ENCODE data around the gene KRT79.

KRT79 gene

GRCh38 chr12:52805739-52806138, 28.4 kb downstream of the KRT79 start:
- Mint-ChIP-seq H3K36me3 (ENCODE audit: low read depth) (no peaks in the 10 kb centered on the region), H3K4me1 (peaks cover 17% of the 10 kb centered on the region), H3K9me3 (no peaks in the 10 kb centered on the region), H3K27me3 (ENCODE audit: low read depth) (peaks cover 36% of the 10 kb centered on the region), H3K4me3 (no peak overlapping the region), H3K27ac (no peak overlapping the region)
- TF ChIP-seq CTCF (IDR thresholded peaks at IDR 0.05; ENCODE audit: unreplicated experiment in 3 of 3): no peak

GRCh38 chr12:52805000-52805399, 29.1 kb downstream of the KRT79 start:
- Mint-ChIP-seq H3K36me3 (ENCODE audit: low read depth) (no peaks in the 10 kb centered on the region), H3K9me3 (no peaks in the 10 kb centered on the region), H3K4me3 (no peak overlapping the region), H3K27ac (no peak overlapping the region), H3K4me1 (peaks cover 17% of the 10 kb centered on the region), H3K27me3 (ENCODE audit: low read depth) (peaks cover 36% of the 10 kb centered on the region)
- TF ChIP-seq CTCF (IDR thresholded peaks at IDR 0.05; ENCODE audit: unreplicated experiment in 3 of 3): no peak

- Mint-ChIP-seq H3K4me3 (no peak overlapping the region), H3K4me1 (peaks cover 17% of the 10 kb centered on the region)
- no peak for TF ChIP-seq CTCF (IDR thresholded peaks at IDR 0.05; ENCODE audit: unreplicated experiment in 3 of 3)
Measured at GRCh38 chr12:52802442-52802841, 31.7 kb downstream of the KRT79 start.

GRCh38 chr12:52801773-52802172, 32.3 kb downstream of the KRT79 start:
- Mint-ChIP-seq H3K27ac (no peak overlapping the region), H3K4me1 (peaks cover 17% of the 10 kb centered on the region), H3K27me3 (ENCODE audit: low read depth) (peaks cover 24% of the 10 kb centered on the region), H3K36me3 (ENCODE audit: low read depth) (no peaks in the 10 kb centered on the region), H3K4me3 (no peak overlapping the region), H3K9me3 (no peaks in the 10 kb centered on the region)
- TF ChIP-seq CTCF (IDR thresholded peaks at IDR 0.05; ENCODE audit: unreplicated experiment in 3 of 3): no peak

More at GRCh38 chr12:52802442-52802841, 31.7 kb downstream of the KRT79 start:
- H3K36me3 Mint-ChIP-seq (ENCODE audit: low read depth): no peaks in the 10 kb centered on the region
- no peak overlapping the region for H3K27ac Mint-ChIP-seq
- H3K27me3 Mint-ChIP-seq (ENCODE audit: low read depth): peaks cover 24% of the 10 kb centered on the region
- no peaks in the 10 kb centered on the region for H3K9me3 Mint-ChIP-seq

GRCh38 chr12:52800259-52800917, 33.7 kb downstream of the KRT79 start:
- H3K9me3 Mint-ChIP-seq: no peaks in the 10 kb centered on the region
- H3K4me3 Mint-ChIP-seq: no peak overlapping the region
- H3K27ac Mint-ChIP-seq: no peak overlapping the region
- no peaks in the 10 kb centered on the region for H3K36me3 Mint-ChIP-seq (ENCODE audit: low read depth)
- H3K4me1 Mint-ChIP-seq: peaks cover 13% of the 10 kb centered on the region
- H3K27me3 Mint-ChIP-seq (ENCODE audit: low read depth): peaks cover 21% of the 10 kb centered on the region
- TF ChIP-seq CTCF (IDR thresholded peaks at IDR 0.05; ENCODE audit: unreplicated experiment in 3 of 3): no peak

All from nephron (organoid).